ENCODE measurements around the gene SPATS1.

GRCh38 chr6:44303842-44304241, 38.6 kb upstream of the SPATS1 start:
- TF ChIP-seq TOPORS (CRISPR knock-in tag; IDR thresholded peaks at IDR 0.05) (no peak), ZBTB38 (CRISPR knock-in tag; IDR thresholded peaks at IDR 0.05) (no peak), TBL1XR1 (IDR thresholded peaks at IDR 0.05; ENCODE audit: borderline replicate concordance, low read length, partially characterized antibody) (no peak), RAD21 (CRISPR knock-in tag; IDR thresholded peaks at IDR 0.05) (no peak), SETDB1 (CRISPR knock-in tag; IDR thresholded peaks at IDR 0.05; ENCODE audit: borderline replicate concordance) (no peak), USF2 (IDR thresholded peaks at IDR 0.05; ENCODE audit: low read depth, low read length) (no peak), USF2 (CRISPR knock-in tag; IDR thresholded peaks at IDR 0.05; ENCODE audit: borderline replicate concordance) (no peak)

All from HepG2 (cell line).